H9 (cell line): ENCODE data around the gene PTPN22. TPM values are rescaled to one million over a fixed set of nuclear protein-coding genes. Genes with fewer than 3 reads are reported as not detected.

Experiments
- DNase-seq: peaks from one replicate; pipeline ENCODE4 v3.0.0-alpha.2; 2017
- H2AFZ ChIP-seq: one replicate; pipeline ENCODE4 v1.6.1; 2013; ENCODE audit warnings: mild to moderate bottlenecking, low read length, control low read depth, moderate library complexity
- H2AK5ac ChIP-seq: 2 replicates; pipeline ENCODE4 v1.6.1; 2013; ENCODE audit warnings: low read length, control low read depth, mixed read lengths; ENCODE audit not compliant: insufficient read length
- H2BK120ac ChIP-seq: one replicate; pipeline ENCODE4 v1.6.1; 2013; ENCODE audit warnings: low read depth, mild to moderate bottlenecking, low read length, control low read depth, inconsistent platforms; ENCODE audit not compliant: poor library complexity, severe bottlenecking
- H2BK12ac ChIP-seq: 2 replicates; pipeline ENCODE4 v1.6.1; 2013; ENCODE audit warnings: low read length, control low read depth, mixed read lengths, low read depth; ENCODE audit not compliant: insufficient read length
- H2BK15ac ChIP-seq: 2 replicates; pipeline ENCODE4 v1.6.1; 2013; ENCODE audit warnings: low read depth, low read length, control low read depth
- H2BK20ac ChIP-seq: one replicate; pipeline ENCODE4 v1.6.1; 2013; ENCODE audit warnings: low read depth, mild to moderate bottlenecking, low read length, control low read depth, inconsistent platforms; ENCODE audit not compliant: poor library complexity, severe bottlenecking
- H2BK5ac ChIP-seq: 2 replicates; pipeline ENCODE4 v1.6.1; 2013; ENCODE audit warnings: low read length, control low read depth, mixed read lengths; ENCODE audit not compliant: insufficient read length
- H3K14ac ChIP-seq: 2 replicates; pipeline ENCODE4 v1.6.1; 2013; ENCODE audit warnings: low read length, control low read depth; ENCODE audit not compliant: insufficient read depth
- H3K18ac ChIP-seq: 2 replicates; pipeline ENCODE4 v1.6.1; 2013; ENCODE audit warnings: low read depth, mild to moderate bottlenecking, mixed read lengths, low read length, control low read depth; ENCODE audit not compliant: insufficient read length
- H3K23ac ChIP-seq: 2 replicates; pipeline ENCODE4 v1.6.1; 2013; ENCODE audit warnings: low read length, control low read depth, mixed read lengths, low read depth; ENCODE audit not compliant: insufficient read length
- H3K23me2 ChIP-seq: 2 replicates; pipeline ENCODE4 v1.6.1; 2013; ENCODE audit warnings: low read depth, mild to moderate bottlenecking, mixed read lengths, low read length, control low read depth; ENCODE audit not compliant: insufficient read length, poor library complexity, severe bottlenecking
- H3K27ac ChIP-seq: 2 replicates; pipeline ENCODE4 v1.5.1; 2013; ENCODE audit warnings: low read length, control low read depth, mixed read lengths, low read depth; ENCODE audit not compliant: insufficient read length
- H3K27me3 ChIP-seq: 2 replicates; pipeline ENCODE4 v1.6.1; 2013; ENCODE audit warnings: low read length, control low read depth, inconsistent platforms; ENCODE audit not compliant: insufficient read depth
- H3K4ac ChIP-seq: 2 replicates; pipeline ENCODE4 v1.6.1; 2013; ENCODE audit warnings: low read depth, mild to moderate bottlenecking, control low read depth, inconsistent platforms, low read length, moderate library complexity
- H3K4me1 ChIP-seq: 2 replicates; pipeline ENCODE4 v1.6.1; 2013; ENCODE audit warnings: low read length, control low read depth, inconsistent platforms; ENCODE audit not compliant: insufficient read depth
- H3K4me2 ChIP-seq: 2 replicates; pipeline ENCODE4 v1.6.1; 2013; ENCODE audit warnings: low read length, control low read depth, mixed read lengths; ENCODE audit not compliant: insufficient read length, insufficient read depth
- H3K56ac ChIP-seq: 2 replicates; pipeline ENCODE4 v1.6.1; 2013; ENCODE audit warnings: low read depth, mild to moderate bottlenecking, mixed read lengths, low read length, control low read depth; ENCODE audit not compliant: insufficient read length
- H3K79me1 ChIP-seq: 2 replicates; pipeline ENCODE4 v1.6.1; 2013; ENCODE audit warnings: low read depth, mild to moderate bottlenecking, moderate library complexity, low read length, control low read depth, inconsistent platforms; ENCODE audit not compliant: insufficient read depth, poor library complexity, severe bottlenecking
- H3K79me2 ChIP-seq: 2 replicates; pipeline ENCODE4 v1.6.1; 2013; ENCODE audit warnings: low read length, control low read depth, inconsistent platforms; ENCODE audit not compliant: insufficient read depth
- H3K9ac ChIP-seq: 2 replicates; pipeline ENCODE4 v1.6.1; 2013; ENCODE audit warnings: low read length, control low read depth, mixed read lengths; ENCODE audit not compliant: insufficient read length; ENCODE audit errors: extremely low read depth
- H3K9me3 ChIP-seq: one replicate; pipeline ENCODE4 v1.6.1; 2013; ENCODE audit warnings: low read depth, low read length, inconsistent platforms; ENCODE audit not compliant: control insufficient read depth
- H3T11ph ChIP-seq: one replicate; pipeline ENCODE4 v1.6.1; 2013; ENCODE audit warnings: mild to moderate bottlenecking, low read length, control low read depth, inconsistent platforms
- H4K20me1 ChIP-seq: one replicate; pipeline ENCODE4 v1.6.1; 2013; ENCODE audit not compliant: control insufficient read depth, insufficient read length, insufficient read depth
- H4K5ac ChIP-seq: 2 replicates; pipeline ENCODE4 v1.6.1; 2013; ENCODE audit warnings: low read depth, mild to moderate bottlenecking, mixed read lengths, low read length, control low read depth; ENCODE audit not compliant: insufficient read length
- H4K8ac ChIP-seq: replicated peaks from 2 replicates; pipeline ENCODE4 v1.6.1; 2013; ENCODE audit warnings: low read length, control low read depth, mixed read lengths, low read depth; ENCODE audit not compliant: insufficient read length
- H4K91ac ChIP-seq: 2 replicates; pipeline ENCODE4 v1.6.1; 2013; ENCODE audit warnings: low read depth, mild to moderate bottlenecking, moderate library complexity, mixed read lengths, low read length, control low read depth; ENCODE audit not compliant: insufficient read length
- H3K27ac Mint-ChIP-seq, 3 experiments: 2 replicates in 2 of 3; 3 replicates in 1 of 3; pipeline ENCODE4 v1.8.0; 2020 to 2021; ENCODE audit warnings: mixed read lengths in 3 of 3, mild to moderate bottlenecking in 1 of 3, moderate library complexity in 1 of 3
- H3K27me3 Mint-ChIP-seq: 2 replicates; pipeline ENCODE4 v1.8.0; 2021; ENCODE audit warnings: low read depth, mild to moderate bottlenecking, moderate library complexity, mixed read lengths
- H3K36me3 Mint-ChIP-seq, 3 experiments: 2 replicates in 2 of 3; 3 replicates in 1 of 3; pipeline ENCODE4 v1.8.0; 2020 to 2021; ENCODE audit warnings: low read depth in 3 of 3, mixed read lengths in 3 of 3; ENCODE audit not compliant: insufficient read depth in 1 of 3
- H3K4me1 Mint-ChIP-seq, 2 experiments: 2 replicates each; pipeline ENCODE4 v1.8.0; 2020; ENCODE audit warnings: mixed read lengths in 2 of 2
- H3K4me3 Mint-ChIP-seq, 2 experiments: 2 replicates in 1 of 2; 3 replicates in 1 of 2; pipeline ENCODE4 v1.8.0; 2020 to 2021; ENCODE audit warnings: mild to moderate bottlenecking in 2 of 2, mixed read lengths in 2 of 2, moderate library complexity in 1 of 2
- H3K9me3 Mint-ChIP-seq, 2 experiments: 2 replicates in 1 of 2; 3 replicates in 1 of 2; pipeline ENCODE4 v1.8.0; 2020; ENCODE audit warnings: mild to moderate bottlenecking in 2 of 2, mixed read lengths in 2 of 2, moderate library complexity in 1 of 2
- WGBS: extraction: QIAGEN DNeasy Blood & Tissue Kit; methylation state at CpG from one replicate; pipeline ENCODE4 v1.1.7; 2013; ENCODE audit warnings: missing lambda C conversion rate, low lambda C conversion rate, mixed read lengths; ENCODE audit not compliant: insufficient read length; ENCODE audit errors: extremely low coverage; 5-methylcytosine and 5-hydroxymethylcytosine counted together
- total RNA-seq: library from RNA; stranded (reverse); gene quantifications from 2 replicates; pipeline ENCODE4 v1.2.1, GENCODE V29; 2021
- TF ChIP-seq, protein P1 (sequence below): fragments of 200-600 bp; sonication (generic); conservative IDR thresholded peaks from 3 replicates; pipeline ENCODE4 v1.8.0; 2021; ENCODE audit warnings: antibody characterized with exemption, mild to moderate bottlenecking

The PTPN22 gene
- total RNA-seq, 1 experiment from 2014 or later = not detected

- H3K79me1 ChIP-seq = no peaks in the 10 kb centered on the region
- H3K23me2 ChIP-seq = no peaks in the 10 kb centered on the region
- no peak for DNase-seq
- no peaks in the 10 kb centered on the region for H3K4me1 ChIP-seq
- H2BK12ac ChIP-seq = no peak overlapping the region
- H3K4me1 Mint-ChIP-seq = no peaks in the 10 kb centered on the region; a peak in 1 of 4 replicates
- no peaks in the 10 kb centered on the region for H4K20me1 ChIP-seq
- H3K4me2 ChIP-seq = no peak overlapping the region
- H3K18ac ChIP-seq = no peak overlapping the region
- H3T11ph ChIP-seq = no peak overlapping the region
- H3K56ac ChIP-seq = no peak overlapping the region
- no peak overlapping the region for H3K23ac ChIP-seq
- H2AK5ac ChIP-seq = no peak overlapping the region
- H4K8ac ChIP-seq = no peak overlapping the region
- no peaks in the 10 kb centered on the region for H3K36me3 Mint-ChIP-seq
- H3K27me3 ChIP-seq = no peaks in the 10 kb centered on the region
- no peaks in the 10 kb centered on the region for H3K9me3 ChIP-seq
- H2BK5ac ChIP-seq = no peak overlapping the region
- H3K9ac ChIP-seq = no peak overlapping the region
- no CpG with 5 or more reads among the region's 1 CpG for WGBS
- TF ChIP-seq, protein P1, sequence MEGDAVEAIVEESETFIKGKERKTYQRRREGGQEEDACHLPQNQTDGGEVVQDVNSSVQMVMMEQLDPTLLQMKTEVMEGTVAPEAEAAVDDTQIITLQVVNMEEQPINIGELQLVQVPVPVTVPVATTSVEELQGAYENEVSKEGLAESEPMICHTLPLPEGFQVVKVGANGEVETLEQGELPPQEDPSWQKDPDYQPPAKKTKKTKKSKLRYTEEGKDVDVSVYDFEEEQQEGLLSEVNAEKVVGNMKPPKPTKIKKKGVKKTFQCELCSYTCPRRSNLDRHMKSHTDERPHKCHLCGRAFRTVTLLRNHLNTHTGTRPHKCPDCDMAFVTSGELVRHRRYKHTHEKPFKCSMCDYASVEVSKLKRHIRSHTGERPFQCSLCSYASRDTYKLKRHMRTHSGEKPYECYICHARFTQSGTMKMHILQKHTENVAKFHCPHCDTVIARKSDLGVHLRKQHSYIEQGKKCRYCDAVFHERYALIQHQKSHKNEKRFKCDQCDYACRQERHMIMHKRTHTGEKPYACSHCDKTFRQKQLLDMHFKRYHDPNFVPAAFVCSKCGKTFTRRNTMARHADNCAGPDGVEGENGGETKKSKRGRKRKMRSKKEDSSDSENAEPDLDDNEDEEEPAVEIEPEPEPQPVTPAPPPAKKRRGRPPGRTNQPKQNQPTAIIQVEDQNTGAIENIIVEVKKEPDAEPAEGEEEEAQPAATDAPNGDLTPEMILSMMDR = no peak
- no peak overlapping the region for H3K27ac Mint-ChIP-seq
- H4K5ac ChIP-seq = no peak overlapping the region
- H2BK15ac ChIP-seq = no peak overlapping the region
- H2BK20ac ChIP-seq = no peak overlapping the region
- no peak overlapping the region for H3K14ac ChIP-seq
- no peak overlapping the region for H2BK120ac ChIP-seq
- no peak overlapping the region for H4K91ac ChIP-seq
- H3K79me2 ChIP-seq = no peaks in the 10 kb centered on the region
- no peak overlapping the region for H3K4ac ChIP-seq
- no peaks in the 10 kb centered on the region for H3K9me3 Mint-ChIP-seq
- H3K4me3 Mint-ChIP-seq = no peak overlapping the region
- H2AFZ ChIP-seq = no peak overlapping the region
- no peak overlapping the region for H3K27ac ChIP-seq
- H3K27me3 Mint-ChIP-seq = no peaks in the 10 kb centered on the region
Measured at GRCh38 chr1:113858982-113859381, 12.5 kb downstream of the PTPN22 start.
